ENCODE measurements around the gene ZNF195.
"Not testable (repeated sequence)": the region's sequence is repeated elsewhere in the genome, so short reads cannot be mapped to it uniquely, and the experiment has no call there.

Gene ZNF195

DNA sequence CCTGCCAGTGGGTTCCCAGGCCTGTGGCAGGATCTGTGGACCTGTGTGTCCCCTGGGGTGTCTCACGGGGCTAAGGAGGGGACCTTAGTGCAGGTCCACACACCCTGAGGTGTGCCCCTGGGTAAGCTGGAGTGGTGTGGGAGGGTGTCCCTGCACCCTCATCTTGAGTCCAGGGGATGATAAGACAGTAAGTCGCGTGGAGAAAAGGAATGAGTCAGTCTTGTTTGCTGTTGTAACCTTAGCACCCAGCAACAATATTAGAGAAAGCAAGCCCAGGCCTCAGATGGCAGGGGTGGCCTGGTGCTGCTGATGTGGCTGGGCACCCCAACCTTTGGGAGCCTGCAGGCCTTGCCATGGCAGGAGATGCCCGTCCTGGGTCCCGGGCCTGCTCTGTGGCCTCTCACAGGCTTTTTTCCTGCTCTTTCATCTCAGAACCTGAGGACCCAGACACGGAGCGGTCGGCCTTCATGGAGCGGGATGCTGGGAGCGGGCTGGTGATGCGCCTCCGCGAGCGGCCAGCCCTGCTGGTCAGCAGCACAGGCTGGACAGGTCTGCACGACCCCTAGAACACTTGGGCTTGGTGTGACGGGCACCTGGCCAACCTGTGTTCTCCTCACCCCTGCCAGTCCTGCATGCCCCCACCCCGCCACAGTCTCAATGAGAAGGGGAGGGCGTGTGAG, 23.4 kb upstream of the ZNF195 start:
- DNase-seq = not testable (repeated sequence)

DNA sequence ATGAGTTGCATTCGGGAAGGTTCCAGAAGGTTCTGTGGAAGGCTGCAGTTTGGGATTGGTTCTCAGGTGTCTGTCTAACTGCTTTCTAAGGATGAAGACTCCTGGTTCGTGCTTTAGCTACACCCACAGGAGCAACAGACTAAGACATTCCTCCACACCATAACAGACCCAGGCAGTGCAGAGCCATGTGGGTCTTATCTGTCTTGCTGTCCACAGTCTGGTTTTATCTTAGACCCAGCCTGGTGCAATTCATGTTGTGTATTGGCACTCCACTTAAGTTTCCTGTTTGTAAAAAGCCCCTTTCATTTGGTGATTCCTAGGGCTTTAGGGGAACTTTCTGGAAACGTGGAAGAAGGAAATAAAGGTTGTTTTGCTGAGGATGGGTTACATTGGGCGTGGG, 22.1 kb upstream of the ZNF195 start:
- not testable (repeated sequence) for DNase-seq

DNA sequence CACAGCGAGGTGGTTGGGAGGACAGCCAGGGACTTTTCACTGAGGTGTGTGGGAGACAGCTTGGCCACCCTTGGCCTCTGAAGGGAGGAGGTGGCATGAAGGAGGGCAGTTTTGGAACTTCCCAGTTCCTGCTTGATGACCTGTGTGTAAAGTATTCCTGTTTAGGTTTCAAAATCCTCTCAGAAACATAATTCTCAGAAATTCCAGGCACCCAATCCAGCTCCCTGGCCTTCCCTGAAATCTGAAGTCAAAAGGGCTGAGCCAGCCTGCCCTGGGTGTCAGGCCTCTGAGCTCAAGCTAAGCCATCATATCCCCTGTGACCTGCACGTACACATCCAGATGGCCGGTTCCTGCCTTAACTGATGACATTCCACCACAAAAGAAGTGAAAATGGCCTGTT, 19.6 kb upstream of the ZNF195 start:
- not testable (repeated sequence) for DNase-seq

DNA sequence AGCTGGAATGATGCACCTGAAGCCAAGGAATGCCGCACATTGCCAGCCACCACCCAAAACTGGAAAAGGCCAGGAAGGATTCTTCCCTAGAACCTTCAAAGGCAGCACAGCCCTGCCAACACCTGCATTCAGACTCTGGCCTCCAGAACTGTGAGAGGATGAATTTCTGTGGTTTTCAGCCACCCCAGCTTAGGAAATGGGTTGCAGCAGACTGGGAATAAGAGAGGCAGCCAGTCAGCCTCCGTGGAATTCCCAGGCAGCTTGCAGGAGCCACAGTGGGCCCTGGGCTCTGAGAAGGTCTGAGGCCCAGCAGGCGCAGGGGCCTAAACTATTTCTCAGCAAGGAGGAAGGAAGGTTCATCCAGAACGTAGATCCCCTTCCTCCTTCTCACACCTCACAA, 19.2 kb upstream of the ZNF195 start:
- DNase-seq = not testable (repeated sequence)

DNA sequence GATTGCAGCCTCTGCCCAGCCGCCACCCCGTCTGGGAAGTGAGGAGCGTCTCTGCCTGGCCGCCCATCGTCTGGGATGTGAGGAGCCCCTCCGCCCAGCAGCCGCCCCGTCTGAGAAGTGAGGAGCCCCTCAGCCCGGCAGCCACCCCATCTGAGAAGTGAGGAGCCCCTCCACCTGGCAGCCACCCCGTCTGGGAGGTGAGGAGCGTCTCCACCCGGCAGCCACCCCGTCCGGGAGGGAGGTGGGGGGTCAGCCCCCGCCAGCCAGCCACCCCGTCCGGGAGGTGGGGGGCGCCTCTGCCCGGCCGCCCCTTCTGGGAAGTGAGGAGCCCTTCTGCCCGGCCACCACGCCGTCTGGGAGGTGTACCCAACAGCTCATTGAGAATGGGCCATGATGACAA, 18.3 kb upstream of the ZNF195 start:
- DNase-seq = not testable (repeated sequence)

DNA sequence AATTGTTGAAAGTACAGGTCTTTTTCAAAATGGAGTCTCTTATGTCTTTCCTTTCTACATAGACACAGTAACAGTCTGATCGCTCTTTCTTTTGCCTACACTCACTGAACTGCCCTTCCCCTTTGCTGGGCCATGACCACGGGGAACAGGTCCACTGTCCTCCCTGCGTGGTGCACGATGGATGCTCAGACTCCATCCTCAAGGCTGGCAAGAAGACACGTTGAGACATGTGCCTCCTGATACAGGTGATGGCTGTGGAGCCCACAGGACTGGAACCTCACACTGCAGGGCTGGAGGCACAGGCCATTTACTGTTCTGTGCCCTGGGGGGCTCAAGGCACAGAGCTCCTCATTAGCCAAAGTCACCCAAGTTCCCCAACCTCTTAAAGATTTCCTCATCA, 16.5 kb upstream of the ZNF195 start:
- not testable (repeated sequence) for DNase-seq

DNA sequence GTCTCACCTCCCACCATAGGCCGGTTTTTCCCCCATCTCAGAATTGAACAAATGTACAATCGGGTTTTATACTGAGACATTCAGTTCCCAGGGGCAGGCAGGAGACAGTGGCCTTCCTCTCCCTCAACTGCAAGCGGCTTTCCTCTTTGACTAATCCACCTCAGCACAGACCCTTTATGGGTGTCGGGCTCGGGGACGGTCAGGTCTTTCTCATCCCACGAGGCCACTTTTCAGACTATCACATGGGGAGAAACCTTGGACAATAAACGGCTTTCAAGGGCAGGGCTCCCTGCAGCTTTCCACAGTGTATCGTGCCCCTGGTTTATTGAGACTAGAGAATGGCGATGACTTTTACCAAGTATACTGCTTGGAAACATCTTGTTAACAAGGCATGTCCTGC, 16.0 kb upstream of the ZNF195 start:
- DNase-seq = not testable (repeated sequence)

DNA sequence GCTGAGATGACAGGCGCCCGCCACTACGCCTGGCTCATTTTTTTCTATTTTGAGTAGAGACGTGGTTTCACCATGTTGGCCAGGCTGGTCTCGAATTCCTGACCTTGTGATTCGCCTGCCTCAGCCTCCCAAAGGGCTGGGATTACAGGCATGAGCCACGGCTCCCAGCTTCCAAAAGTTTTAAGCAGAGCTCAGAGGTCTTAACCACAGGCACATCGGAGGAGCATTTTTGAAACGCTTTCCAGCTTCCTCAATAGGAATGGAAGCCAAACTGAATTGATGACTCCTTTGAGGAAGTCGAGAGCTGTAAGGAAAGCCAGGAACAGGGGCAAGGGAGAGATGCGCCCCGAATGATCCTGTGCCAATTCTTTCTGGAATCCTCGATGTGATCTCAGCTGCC, 14.5 kb upstream of the ZNF195 start:
- not testable (repeated sequence) for DNase-seq

DNA sequence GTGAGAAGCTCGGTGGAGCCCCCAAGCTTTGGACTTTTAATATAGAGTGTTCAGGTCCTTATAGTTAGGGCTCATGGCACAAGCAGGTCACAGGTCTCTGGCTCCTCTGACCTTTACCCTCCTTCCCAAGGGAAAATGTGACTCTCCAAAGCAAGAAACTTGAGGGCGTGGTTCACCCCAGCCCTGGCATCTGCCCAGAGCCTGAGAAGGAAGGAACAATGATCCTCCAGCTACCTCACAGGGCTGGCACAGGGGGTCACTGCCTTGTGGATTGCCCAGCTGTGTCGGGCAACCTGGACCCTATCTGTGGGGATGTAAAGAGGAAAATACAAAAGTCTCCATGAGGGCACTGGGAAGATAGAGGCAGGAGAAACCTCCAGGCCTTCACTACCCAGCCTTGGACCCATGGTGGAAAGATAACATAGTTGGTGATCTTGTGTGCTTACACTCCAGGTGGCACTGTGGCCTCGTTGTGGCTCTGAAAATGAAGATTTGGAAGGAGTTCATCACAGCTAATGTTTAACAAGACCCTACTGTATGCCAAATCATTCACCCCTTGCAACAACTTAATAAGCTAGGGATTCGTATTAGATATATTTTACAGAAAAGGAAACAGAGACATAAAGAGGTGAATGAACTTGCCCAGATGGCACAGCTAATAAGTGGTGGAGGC, 3.8 kb upstream of the ZNF195 start:
- no peak for DNase-seq

DNA sequence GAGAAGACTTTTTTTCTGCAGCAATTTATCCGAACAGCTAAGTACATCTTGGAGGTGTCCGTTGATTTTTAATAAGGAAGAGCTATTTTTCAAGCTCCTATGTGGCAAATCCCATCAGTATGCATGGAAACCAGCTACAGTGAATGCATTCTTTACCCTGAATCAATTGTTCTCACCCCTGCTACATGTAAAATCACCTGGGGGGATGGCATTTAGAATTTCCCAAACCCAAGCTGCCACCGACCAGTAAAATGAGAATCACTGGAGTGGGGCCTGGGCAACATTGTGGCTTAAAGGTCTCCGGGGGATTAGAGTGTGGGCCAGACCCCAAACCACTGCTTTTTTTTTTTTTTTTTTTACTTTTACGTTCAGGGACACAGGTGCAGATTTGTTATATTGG, 2.8 kb upstream of the ZNF195 start:
- DNase-seq = no peak

DNA sequence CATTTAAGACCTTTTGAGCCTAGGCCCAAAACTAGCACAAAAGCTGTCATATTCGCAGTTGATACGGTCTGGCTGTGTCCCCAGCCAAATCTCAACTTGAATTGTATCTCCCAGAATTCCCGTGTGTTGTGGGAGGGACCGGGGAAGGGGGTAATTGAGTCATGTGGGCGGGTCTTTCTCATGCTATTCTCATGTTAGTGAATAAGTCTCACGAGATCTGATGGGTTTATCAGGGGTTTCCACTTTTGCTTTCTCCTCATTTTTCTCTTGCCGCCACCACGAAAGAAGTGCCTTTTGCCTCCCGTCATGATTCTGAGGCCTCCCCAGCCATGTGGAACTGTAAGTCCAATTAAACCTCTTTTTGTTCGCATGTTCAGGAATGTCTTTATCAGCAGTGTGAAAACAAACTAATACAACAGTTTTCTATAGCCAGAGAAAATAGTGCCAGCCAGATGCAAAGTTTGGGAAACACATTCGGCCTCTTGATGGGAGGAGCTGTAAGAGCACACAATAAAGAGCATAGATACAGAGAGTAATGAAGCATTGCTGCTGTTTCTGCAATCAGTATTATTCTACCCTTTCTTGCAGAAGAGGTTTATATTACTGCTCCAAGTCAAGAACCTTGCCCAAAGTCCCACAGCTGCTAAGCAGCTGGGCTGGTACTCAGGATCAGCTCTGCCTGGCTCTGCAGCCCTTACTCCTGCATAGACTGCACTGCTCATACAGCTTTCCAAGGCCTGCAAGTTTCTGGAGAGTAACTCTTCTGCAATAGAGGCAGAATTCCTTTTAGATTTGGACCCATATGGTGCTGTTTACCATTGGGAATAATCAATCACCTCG, 2.0 kb upstream of the ZNF195 start:
- no peak for DNase-seq

DNA sequence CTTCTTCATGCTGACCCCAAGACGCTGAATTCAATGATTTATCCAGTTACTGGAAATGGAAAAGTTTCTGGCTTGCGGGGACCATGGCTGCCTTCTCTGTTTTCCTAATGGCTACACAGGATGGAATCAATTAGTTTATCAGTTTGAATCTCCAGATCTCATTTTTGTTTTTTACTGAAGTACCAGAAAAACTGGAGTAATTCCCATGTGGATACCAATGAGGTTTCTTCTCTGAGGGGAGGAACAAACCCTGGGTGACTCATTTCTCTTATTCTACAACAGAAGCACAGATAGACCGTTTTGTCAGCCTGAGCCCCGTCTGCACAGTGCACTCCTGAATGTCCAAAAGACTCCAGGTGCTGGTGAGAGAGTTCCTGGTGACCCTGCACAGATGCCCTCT, 3.4 kb downstream of the ZNF195 start:
- DNase-seq = no peak

DNA sequence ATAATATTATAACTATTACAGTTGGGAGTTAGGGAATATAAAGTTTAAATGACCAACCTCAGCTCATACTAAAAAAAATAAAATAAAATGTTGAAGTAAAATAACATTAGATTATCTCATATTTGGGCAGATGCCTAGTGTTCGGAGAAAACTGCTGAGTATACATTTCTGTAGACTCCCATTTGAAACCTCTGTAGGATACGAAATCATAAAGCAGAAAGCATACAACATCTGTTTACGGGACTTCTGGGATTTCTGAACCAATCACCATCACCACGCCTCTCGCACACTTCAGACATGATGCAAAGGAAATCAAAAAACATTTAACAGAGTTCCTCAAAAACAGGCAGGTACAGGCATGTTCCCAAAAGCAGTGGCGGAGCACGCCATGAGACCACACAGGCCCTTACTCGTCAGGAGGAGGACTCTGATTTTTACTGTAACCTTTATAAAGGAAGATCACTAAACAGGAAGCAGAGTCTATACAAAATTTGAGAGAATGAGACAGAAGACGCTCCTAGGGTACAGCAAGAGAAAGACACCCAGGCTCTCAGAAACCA, 8.6 kb downstream of the ZNF195 start:
- DNase-seq = no peak

DNA sequence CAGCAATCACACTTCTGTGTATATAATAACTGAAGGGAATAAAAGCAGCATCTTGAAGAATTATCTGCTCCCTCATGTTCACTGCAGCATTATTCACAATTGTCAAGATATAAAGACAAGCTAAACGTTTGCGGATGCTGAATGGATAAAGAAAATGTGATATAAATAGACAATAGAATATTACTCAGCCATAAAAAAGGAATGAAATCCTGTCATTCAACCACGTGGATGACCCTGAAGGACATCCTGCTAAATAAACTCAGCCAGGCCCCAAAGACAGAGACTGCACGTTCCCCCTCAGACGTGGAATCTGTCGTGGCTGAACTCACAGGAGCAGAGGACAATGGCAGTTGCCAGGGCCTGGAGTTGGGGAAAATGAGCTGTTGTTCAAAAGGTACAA, 9.6 kb downstream of the ZNF195 start:
- no peak for DNase-seq

DNA sequence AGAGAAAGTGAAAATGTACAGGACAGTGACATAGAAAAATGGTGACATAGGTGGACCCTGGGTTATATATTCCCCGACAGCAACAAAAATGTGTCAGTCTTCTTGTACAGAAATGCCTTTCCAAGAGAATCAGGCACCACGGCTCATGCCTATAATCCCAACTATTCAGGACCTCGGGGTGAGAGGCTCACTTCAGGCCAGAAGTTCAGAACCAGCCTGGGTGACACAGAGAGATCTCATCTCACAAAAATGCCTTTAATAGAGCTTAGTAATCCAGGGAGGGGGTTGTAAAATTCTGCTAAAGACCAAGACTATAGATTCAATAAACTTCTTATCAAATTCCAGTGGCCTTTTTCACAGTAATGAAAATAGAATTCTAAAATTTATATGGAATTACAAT, 10.7 kb downstream of the ZNF195 start:
- no peak for DNase-seq

DNA sequence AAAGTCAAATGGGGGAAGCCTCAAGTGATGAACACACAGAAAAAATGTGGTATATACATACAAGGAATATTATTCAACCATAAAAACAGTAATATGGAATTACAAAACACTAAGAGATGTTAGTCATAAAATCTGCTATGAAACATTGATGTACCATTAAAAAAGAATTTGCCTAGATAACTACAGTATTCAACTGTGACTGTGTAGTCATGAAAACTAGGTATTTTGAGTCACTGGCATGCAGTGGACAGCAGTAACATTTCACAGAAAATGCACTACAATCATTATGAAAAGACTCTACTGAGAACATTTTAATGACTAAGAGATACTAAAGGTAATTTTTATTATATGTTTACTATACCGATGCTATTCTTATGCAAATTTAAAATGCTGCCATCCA, 11.7 kb downstream of the ZNF195 start:
- no peak for DNase-seq

DNA sequence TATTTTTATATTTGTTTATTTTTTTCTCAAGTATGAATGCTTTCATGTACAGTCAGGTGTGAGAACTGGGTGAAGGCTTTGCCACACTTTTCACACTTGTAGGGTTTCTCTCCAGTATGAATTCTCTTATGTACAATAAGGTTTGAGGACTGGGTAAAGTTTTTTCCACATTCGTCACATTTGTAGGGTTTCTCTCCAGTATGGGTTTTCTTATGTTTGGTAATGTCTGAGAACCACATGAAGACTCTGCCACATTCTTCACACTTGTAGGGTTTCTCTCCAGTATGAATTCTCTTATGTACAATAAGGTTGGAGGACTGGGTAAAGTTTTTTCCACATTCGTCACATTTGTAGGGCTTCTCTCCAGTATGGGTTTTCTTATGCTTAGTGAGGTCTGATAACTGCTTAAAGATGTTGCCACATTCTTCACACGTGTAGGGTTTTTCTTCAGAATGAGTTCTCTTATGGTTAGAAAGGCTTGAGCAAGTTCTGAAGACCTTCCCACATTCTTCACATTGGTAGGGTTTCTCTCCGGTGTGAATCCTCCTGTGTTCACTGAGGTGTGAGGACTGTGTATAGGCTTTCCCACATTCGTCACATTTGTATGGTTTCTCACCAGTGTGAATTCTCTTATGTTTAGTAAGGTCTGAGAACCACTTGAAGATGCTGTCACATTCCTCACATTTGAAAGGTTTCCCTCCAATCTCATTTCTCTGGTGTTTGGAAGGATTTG, 19.7 kb downstream of the ZNF195 start:
- DNase-seq = no peak

DNA sequence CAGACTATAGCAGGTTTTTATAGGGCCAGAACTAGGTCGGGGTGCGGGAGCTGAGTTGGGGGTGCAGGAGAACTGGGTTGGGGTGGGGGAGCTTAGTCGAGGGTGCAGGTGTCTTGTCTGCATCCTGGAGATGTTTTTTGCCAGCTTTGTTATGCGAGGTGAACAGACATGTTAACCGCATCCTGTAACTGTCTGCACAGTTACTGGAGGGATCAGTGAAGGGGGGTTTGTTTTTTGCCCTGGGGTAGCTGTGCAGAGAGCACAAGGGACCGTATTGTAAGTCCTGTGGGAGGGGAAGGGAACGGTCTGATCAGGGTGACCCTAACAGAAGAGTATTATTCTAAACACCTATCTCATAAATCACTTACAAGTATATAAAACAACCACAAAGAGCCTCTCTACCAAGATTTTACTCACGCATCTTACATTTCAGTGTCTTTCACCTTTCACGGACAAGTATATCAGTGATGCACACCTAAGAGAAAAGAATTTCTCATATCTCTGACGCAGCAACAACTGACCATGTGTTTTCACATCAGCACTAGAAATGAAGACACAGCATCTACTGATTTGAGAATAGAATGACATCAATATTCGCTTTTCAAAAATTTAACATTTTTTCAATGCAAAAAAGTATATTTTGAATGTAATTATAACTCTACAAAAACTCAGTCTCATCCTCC, 20.8 kb downstream of the ZNF195 start:
- DNase-seq = no peak

DNA sequence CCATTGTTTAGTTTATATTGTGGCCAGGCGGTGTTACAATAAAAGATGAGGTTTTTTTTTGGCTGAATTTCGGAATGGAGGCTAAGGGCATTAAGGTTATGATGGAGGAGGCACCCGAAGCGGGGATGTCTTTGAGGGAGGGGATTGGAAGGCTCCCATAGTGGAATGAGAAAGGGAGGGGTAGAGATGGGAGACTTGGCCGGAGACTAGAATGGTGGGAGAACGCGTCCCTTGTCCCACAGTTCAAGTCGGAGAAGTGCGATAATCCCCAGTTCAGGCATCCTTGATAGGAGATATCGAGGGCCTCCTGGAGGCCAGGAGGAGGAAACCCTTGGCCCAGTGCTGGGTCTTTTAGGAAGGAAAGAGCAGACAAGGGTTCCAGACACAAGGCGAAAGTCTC, 21.6 kb downstream of the ZNF195 start:
- no peak for DNase-seq

DNA sequence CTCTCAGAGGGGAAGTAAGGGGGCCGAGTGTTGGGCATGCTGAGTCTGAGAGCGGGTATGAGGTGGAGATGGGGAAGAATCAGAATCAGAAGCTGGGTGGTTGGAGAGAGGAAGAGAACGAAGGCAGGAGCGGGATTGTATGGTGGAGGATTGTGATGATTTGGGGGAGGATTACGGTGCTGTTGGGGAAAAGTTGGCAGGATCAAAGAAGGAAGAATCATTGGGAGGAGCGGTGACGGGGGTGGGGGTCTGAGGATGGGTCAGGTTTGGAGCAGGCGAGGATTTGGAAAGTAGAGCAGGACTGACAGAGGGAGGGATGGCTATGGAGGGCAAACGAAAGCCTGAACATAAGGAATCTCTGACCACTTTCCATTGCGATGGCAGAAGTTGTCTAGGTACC, 22.1 kb downstream of the ZNF195 start:
- no peak for DNase-seq

DNA sequence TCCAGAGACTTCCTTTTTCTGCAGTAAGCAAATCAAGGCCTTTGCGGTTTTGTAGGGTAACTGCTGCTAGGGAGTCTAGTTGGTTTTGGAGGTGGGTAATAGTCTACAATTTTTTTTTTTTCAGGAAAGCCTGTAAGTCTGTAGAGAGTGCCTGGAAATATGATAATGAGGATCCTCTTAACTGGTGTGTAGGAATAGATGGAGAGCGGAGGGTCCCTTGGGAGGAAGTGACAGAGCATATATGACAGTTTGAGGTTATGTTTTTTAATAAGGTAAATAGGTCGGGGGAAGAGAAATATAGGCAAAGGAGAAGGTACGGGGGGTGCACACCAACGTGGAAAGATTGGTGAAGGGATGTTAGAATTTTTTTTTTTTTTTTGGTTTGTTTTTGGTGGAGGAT, 25.9 kb downstream of the ZNF195 start:
- DNase-seq = no peak

DNA sequence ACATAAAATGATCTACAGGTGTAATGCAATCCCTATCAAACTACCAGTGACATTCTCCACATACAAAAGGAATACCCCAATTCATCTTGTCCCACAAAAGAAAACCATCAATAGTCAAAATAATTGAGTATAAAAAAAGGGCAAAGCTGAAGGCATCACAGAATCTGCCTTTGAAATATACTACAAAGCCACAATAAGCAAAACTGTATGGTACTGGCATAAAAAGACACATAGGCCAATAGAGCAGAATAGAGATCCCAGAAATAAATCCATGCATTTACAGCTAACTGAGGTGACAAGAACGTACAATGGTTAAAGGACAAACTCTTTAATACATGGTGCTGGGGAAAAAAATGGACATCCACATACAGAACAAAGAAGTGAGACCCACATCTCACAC, 31.8 kb downstream of the ZNF195 start:
- no peak for DNase-seq
